K562 (cell line): Measurements from ENCODE around the gene TTLL3. TPM values are rescaled to one million over a fixed set of nuclear protein-coding genes. Genes with fewer than 3 reads are reported as not detected.

ENCODE experiments used
- C11orf30 ChIP-seq: fragments of 450-650 bp; IDR thresholded peaks from 2 replicates; pipeline ENCODE4 v1.6.1; 2016; ENCODE audit warnings: low read depth, mild to moderate bottlenecking
- CBX1 ChIP-seq: sonication (generic); IDR thresholded peaks from 2 replicates; pipeline ENCODE4 v1.6.1; 2016; ENCODE audit warnings: antibody characterized with exemption, low read depth, mild to moderate bottlenecking
- CREM ChIP-seq: IDR thresholded peaks from 2 replicates; pipeline ENCODE4 v1.6.1; 2014; ENCODE audit warnings: antibody characterized with exemption, low read depth
- CUX1 ChIP-seq: fragments of 200-800 bp; sonication (Bioruptor generic); IDR thresholded peaks from 2 replicates; pipeline ENCODE4 v1.6.1; 2016; ENCODE audit warnings: missing genetic modification characterization, missing compliant biosample characterization
- KAT2B ChIP-seq: IDR thresholded peaks from one replicate; pipeline ENCODE4 v1.6.1; 2012; ENCODE audit warnings: low read depth, mild to moderate bottlenecking, control low read depth, inconsistent platforms, low read length, moderate library complexity
- KDM1A ChIP-seq, 2 experiments: fragments of 450-650 bp; IDR thresholded peaks; 2 replicates each; pipeline ENCODE4 v1.6.1; 2016; ENCODE audit warnings: mild to moderate bottlenecking in 2 of 2
- MBD2 ChIP-seq: sonication (generic); IDR thresholded peaks from 2 replicates; pipeline ENCODE4 v1.6.1; 2016; ENCODE audit warnings: low read depth, borderline replicate concordance
- MXI1 ChIP-seq: IDR thresholded peaks from 2 replicates; pipeline ENCODE4 v1.6.1; 2011; ENCODE audit warnings: low read depth, mild to moderate bottlenecking, improper control_type of control experiment, low read length
- NR2F6 ChIP-seq: fragments of 450-650 bp; formaldehyde crosslinking; IDR thresholded peaks from 2 replicates; pipeline ENCODE4 v1.4.0; 2020; ENCODE audit warnings: mild to moderate bottlenecking
- PML ChIP-seq: IDR thresholded peaks from 2 replicates; pipeline ENCODE4 v1.6.1; 2012; ENCODE audit warnings: low read length, inconsistent platforms
- SIRT6 ChIP-seq: IDR thresholded peaks from one replicate; pipeline ENCODE4 v1.6.1; 2012; ENCODE audit warnings: low read depth, mild to moderate bottlenecking, control low read depth, inconsistent platforms, low read length, moderate library complexity
- SMAD1 ChIP-seq: fragments of 150-350 bp; IDR thresholded peaks from 2 replicates; pipeline ENCODE4 v1.6.1; 2014; ENCODE audit warnings: low read length, low read depth; ENCODE audit not compliant: partially characterized antibody
- THRA ChIP-seq: fragments of 450-650 bp; IDR thresholded peaks from 2 replicates; pipeline ENCODE4 v1.6.1; 2017; ENCODE audit warnings: mild to moderate bottlenecking, moderate library complexity
- TOE1 ChIP-seq, 2 experiments: fragments of 450-650 bp in 1 of 2; sonication (generic) in 1 of 2; formaldehyde crosslinking in 1 of 2; IDR thresholded peaks; 2 replicates each; pipeline versions ENCODE4 v1.7.1 to v1.8.0; 2016 to 2022; ENCODE audit warnings: borderline replicate concordance in 2 of 2, mild to moderate bottlenecking in 2 of 2, antibody characterized with exemption in 1 of 2, inconsistent platforms in 1 of 2, low read depth in 1 of 2, missing genetic modification reagents in 1 of 2, moderate library complexity in 1 of 2
- ZEB2 ChIP-seq: fragments of 450-650 bp; IDR thresholded peaks from 2 replicates; pipeline ENCODE4 v1.6.1; 2016
- ZNF507 ChIP-seq: conservative IDR thresholded peaks from 2 replicates; pipeline ENCODE4 v1.6.1; 2017; ENCODE audit warnings: missing genetic modification characterization, missing compliant biosample characterization
- ZNF717 ChIP-seq: fragments of 250-450 bp; sonication (Bioruptor Pico); IDR thresholded peaks from 2 replicates; pipeline ENCODE4 v1.5.0; 2021
- polyA plus RNA-seq, 8 experiments: library from polyadenylated mRNA; depleted of rRNA in 4 of 8; stranded (reverse) in 5 of 8; unstranded in 3 of 8; fragments of >200 nt; fragmentation: Nextera tagmentation in 2 of 8; fragmentation: Illumina TruSeq in 1 of 8; extraction: Ambion mirVana in 2 of 8; extraction: Trizol in 1 of 8; gene quantifications; 2 replicates each; pipeline versions ENCODE4 v1.2.1 to v1.2.3, GENCODE V29; 2011 to 2014; ENCODE audit warnings: inconsistent platforms in 1 of 8, missing spikeins in 1 of 8
- total RNA-seq, 7 experiments: library from RNA; depleted of rRNA in 6 of 7; stranded (reverse); fragments of >200 nt in 6 of 7; fragmentation: Illumina TruSeq in 2 of 7; extraction: Trizol in 2 of 7; gene quantifications; 2 replicates each; pipeline versions ENCODE4 v1.2.1 to v1.2.3, GENCODE V29; 2011 to 2021; ENCODE audit warnings: low replicate concordance in 1 of 7
- TF ChIP-seq, protein P1 (sequence below): fragments of 250-450 bp; sonication (Bioruptor Pico); IDR thresholded peaks from 2 replicates; pipeline ENCODE4 v1.8.0; 2022; ENCODE audit warnings: inconsistent platforms, mild to moderate bottlenecking, moderate library complexity, borderline replicate concordance
- TF ChIP-seq, protein P2 (sequence below): sonication (generic); formaldehyde crosslinking; IDR thresholded peaks from 2 replicates; pipeline ENCODE4 v1.4.0; 2020; ENCODE audit warnings: mild to moderate bottlenecking, missing genetic modification reagents

The TTLL3 gene
- total and polyA plus RNA-seq, 9 of the 15 experiments (the other 6 are each of a cell fraction or from before 2014, with no cell fraction given) = 8.9 to 106 (median 33.2) TPM

- TF ChIP-seq ZEB2 (no peak), THRA (no peak), CBX1 (no peak), SMAD1 (peak; percentile 18), CUX1 (CRISPR knock-in tag) (no peak), NR2F6 (no peak), C11orf30 (peak; percentile 64), ZNF507 (tag) (no peak), KDM1A (IDR thresholded peaks at IDR 0.05) (no peak), MBD2 (peak; percentile 89), PML (peak; percentile 66; the same call in 1 of the 2 replicates), ZNF717 (CRISPR knock-in tag) (no peak), TOE1 (IDR thresholded peaks at IDR 0.05; ENCODE audit: borderline replicate concordance) (peak; percentile 28; the same call in 1 of the 2 replicates), TOE1 (CRISPR knock-in tag; IDR thresholded peaks at IDR 0.05; ENCODE audit: borderline replicate concordance, low read depth) (no peak), CREM (peak; percentile 72), SIRT6 (no peak), KAT2B (no peak), MXI1 (no peak)
- TF ChIP-seq, protein P1, sequence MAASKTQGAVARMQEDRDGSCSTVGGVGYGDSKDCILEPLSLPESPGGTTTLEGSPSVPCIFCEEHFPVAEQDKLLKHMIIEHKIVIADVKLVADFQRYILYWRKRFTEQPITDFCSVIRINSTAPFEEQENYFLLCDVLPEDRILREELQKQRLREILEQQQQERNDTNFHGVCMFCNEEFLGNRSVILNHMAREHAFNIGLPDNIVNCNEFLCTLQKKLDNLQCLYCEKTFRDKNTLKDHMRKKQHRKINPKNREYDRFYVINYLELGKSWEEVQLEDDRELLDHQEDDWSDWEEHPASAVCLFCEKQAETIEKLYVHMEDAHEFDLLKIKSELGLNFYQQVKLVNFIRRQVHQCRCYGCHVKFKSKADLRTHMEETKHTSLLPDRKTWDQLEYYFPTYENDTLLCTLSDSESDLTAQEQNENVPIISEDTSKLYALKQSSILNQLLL = no peak
- TF ChIP-seq, protein P2, sequence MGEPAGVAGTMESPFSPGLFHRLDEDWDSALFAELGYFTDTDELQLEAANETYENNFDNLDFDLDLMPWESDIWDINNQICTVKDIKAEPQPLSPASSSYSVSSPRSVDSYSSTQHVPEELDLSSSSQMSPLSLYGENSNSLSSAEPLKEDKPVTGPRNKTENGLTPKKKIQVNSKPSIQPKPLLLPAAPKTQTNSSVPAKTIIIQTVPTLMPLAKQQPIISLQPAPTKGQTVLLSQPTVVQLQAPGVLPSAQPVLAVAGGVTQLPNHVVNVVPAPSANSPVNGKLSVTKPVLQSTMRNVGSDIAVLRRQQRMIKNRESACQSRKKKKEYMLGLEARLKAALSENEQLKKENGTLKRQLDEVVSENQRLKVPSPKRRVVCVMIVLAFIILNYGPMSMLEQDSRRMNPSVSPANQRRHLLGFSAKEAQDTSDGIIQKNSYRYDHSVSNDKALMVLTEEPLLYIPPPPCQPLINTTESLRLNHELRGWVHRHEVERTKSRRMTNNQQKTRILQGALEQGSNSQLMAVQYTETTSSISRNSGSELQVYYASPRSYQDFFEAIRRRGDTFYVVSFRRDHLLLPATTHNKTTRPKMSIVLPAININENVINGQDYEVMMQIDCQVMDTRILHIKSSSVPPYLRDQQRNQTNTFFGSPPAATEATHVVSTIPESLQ (CRISPR knock-in tag) = no peak
These were observed 33.8 kb downstream of the TTLL3 start, which contains the start of gene RPUSD3 (continued) for GRCh38 chr3:9843715-9844438.
